GM13977 (cell line): ENCODE results near the gene DPH7.

Experiments used
- DNase-seq: peaks from one replicate; pipeline ENCODE4 v3.0.0; 2012; ENCODE audit warnings: low spot score
- CTCF ChIP-seq: IDR thresholded peaks from 2 replicates; pipeline ENCODE4 v1.5.1; 2012; ENCODE audit warnings: mild to moderate bottlenecking, control low read depth; ENCODE audit not compliant: insufficient read depth; ENCODE audit errors: extremely low read depth, missing control alignments
- in situ Hi-C: fragments of 300-500 bp; cut with MboI; formaldehyde crosslinking; loops from one replicate; pipeline ENCODE4 v1.12.0; 2022; ENCODE audit warnings: low sequenced_read_pairs, low pct_unique_long_range_greater_than_20kb, mixed read lengths, inconsistent platforms; ENCODE audit not compliant: unreplicated experiment

DPH7 gene

DNA sequence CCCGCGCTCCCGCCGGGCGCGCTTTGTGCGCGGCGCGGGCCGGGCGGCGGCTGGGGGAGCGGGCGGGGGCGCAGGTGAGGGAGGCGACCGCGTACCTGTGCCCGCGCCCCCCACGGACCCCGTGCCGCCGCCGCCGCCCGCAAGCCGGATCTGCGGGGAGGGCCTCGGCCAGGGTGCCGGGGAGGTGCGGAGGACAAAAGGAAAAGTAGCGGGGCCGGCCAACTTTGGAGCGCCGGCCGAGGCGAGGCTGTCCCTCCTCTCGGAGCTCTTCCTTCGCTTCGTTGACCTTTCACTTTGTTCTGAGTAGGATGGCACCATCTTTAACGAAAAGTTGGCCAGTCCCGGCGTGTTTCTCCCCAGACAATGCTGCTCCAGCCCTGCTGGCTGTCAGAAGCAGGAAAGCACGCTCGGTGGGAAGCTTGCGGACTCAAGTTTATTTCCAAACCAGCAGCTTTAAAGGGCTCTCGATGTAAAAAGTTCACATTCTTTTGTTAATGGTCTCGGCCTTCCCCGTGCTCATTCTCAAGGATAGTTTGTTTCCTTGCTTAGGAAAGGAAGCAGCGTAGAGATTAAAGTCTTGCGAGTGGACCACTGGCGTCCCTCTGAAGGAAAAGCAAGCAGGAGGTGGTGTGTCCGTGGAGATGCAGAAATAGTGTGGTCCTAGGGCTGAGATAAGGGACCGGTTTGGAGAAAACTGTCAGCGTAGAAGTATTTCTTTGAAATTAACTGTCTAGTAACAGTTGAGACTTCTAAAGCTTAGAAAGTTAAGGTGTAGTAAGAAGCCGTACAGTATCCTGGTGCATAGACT lies 40.7 kb upstream of the DPH7 start:
- no peak for TF ChIP-seq CTCF
- in situ Hi-C loops: no loop called here
- DNase-seq: peak; percentile 78

DNA sequence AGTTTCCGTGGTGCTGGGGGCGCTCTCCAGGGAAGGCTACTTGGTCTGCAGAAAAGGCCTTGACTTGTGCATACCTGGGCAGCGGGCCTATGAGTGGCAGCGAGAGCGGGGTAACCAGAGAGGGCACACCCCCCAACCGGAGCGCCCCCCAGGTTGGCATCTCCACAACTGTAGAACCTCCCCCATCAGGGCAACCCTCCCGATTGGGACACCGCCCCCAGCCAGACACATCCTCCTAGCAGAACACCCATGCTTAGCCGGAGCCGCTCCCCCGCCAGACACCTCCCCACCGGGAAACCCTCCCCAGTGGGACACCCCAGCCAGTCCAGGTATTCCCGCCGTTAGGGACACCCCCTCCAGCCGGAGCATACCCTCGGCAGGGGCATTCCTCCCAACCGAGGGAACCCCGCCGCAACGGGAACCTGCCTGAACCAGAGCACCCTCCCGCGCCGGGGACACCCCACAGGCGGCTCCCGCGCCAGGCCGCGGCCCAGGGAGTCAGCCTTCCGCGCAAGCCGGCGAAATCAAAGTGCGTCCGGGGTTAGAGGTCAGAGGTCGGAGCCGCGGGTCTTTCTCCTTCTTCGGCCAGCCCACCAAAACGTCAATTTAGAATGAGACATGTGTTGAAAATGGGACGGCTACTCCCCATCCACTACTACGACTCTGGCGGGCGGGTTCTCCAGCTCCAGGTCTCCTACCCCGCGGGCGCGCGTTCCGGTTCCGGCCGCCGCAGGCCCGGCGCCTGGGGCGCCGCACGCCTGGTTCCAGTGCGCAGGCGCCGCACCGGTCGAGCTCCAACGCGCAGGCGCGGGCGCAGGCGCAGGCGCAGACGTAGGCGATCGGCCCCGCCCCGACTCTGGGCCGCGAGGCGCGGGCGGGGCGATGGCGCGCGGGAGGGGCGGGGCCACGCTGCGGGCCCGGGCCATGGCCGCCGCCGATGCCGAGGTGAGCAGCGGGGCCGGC lies 39.7 kb upstream of the DPH7 start, which contains the start of gene EHMT1:
Gene EHMT1 (plus strand): TSS at position 901 of the 963 bp plus-strand sequence. CDS start 24 bp downstream, at position 925.
- in situ Hi-C loops: no loop called here

GRCh38 chr9:137615387-137615871 lies 36.7 kb upstream of the DPH7 start:
- DNase-seq: no peak
- TF ChIP-seq CTCF: no peak
- in situ Hi-C loops: no loop called here

More for the DNA sequence above, 39.7 kb upstream of the DPH7 start, which contains the start of gene EHMT1:
- no peak for TF ChIP-seq CTCF
- DNase-seq: peak; percentile 100

GRCh38 chr9:137614631-137615386 lies 36.1 kb upstream of the DPH7 start:
- DNase-seq: no peak
- in situ Hi-C loops: no loop called here
- TF ChIP-seq CTCF: no peak

- no peak for DNase-seq
- in situ Hi-C loops: no loop called here
- TF ChIP-seq CTCF: no peak
Observed at GRCh38 chr9:137613738-137614523, 35.2 kb upstream of the DPH7 start.
